Lower lobe of right lung (tissue), 2 donors: Measurements from ENCODE around the gene TLE4. TPM values are rescaled to one million over a fixed set of nuclear protein-coding genes. Genes with fewer than 3 reads are reported as not detected.

ENCODE experiments used
- ATAC-seq, 2 donors: fragments of 200-7000 bp; cut with Tn5 transposase; one replicate each; pipeline ENCODE4 v1.9.1; 2020 to 2022; ENCODE audit warnings: mild to moderate bottlenecking in 2 of 2, moderate library complexity in 2 of 2
- DNase-seq: peaks from one replicate; pipeline ENCODE4 v3.0.0-alpha.2; 2020
- H3K27ac ChIP-seq: fragments of 200-600 bp; one replicate; pipeline ENCODE4 v1.8.0; 2022
- H3K27me3 ChIP-seq: fragments of 200-600 bp; one replicate; pipeline ENCODE4 v1.8.0; 2022; ENCODE audit warnings: low read depth
- H3K36me3 ChIP-seq: fragments of 200-600 bp; one replicate; pipeline ENCODE4 v1.8.0; 2022; ENCODE audit warnings: mild to moderate bottlenecking
- H3K4me1 ChIP-seq: fragments of 200-600 bp; one replicate; pipeline ENCODE4 v1.8.0; 2022
- H3K4me3 ChIP-seq: fragments of 200-600 bp; one replicate; pipeline ENCODE4 v1.8.0; 2022; ENCODE audit warnings: mild to moderate bottlenecking
- H3K9me3 ChIP-seq: fragments of 200-600 bp; one replicate; pipeline ENCODE4 v1.8.0; 2022
- intact Hi-C: fragments of 100-400 bp; cut with DNase I; formaldehyde crosslinking; loops from one replicate; pipeline ENCODE4 v1.11.0; 2022
- total RNA-seq: library from RNA; stranded (reverse); fragmentation: NEBNext Ultra II Directional; extraction: Animal tissue kit (Norgen Biotek cat#: 25700); gene quantifications from one replicate; pipeline ENCODE4 v1.2.1, GENCODE V29; 2021
- TF ChIP-seq, protein P1 (sequence below): fragments of 200-600 bp; IDR thresholded peaks from one replicate; pipeline ENCODE4 v1.8.0; 2022; ENCODE audit warnings: antibody characterized with exemption, mild to moderate bottlenecking
- donor health status: DM: no; HTN: yes; CAD: no; lungs with severe emphysema.

TLE4 gene
- total RNA-seq, 1 donor from 2014 or later: 48.6 TPM

DNA sequence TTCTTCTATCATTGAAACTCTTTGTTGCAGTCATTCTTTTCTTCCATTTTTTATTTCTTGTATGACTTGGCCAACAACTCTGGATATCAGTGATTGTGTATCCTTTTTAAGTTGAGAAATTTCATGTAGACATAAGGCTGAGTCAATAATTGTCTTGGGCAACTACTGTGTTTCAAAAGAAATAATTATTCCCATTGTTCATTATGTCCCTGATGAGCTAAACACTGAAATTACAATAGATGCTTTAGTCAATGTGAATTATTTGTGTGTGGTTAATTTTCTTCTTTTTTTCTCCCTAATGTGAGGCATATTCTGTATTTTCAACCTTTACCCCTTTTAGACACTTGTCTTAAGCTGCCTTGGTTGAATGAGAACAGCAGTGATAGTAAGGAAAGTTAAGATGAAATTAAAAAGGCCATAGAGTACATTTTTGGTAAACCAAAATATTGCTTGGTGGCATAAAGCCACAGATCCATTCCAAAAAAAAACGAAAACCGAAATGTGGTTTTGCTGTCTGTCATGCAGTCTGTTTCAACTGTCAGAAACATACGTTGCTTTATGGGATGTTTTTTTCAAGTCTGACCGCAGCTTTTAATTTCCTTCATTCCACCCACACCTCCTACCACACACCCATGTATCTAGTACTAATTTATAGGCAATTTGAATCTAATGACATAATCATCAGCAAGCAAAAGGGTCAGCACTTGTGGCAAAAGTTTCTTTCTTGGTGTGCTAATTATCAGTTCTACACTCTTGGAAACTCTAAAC lies 21.1 kb downstream of the TLE4 start:
- Histone ChIP-seq H3K27me3 (no peaks in the 10 kb centered on the region), H3K4me1 (peaks cover 13% of the 10 kb centered on the region), H3K4me3 (no peak overlapping the region), H3K36me3 (no peaks in the 10 kb centered on the region), H3K27ac (no peak overlapping the region), H3K9me3 (no peaks in the 10 kb centered on the region)
- DNase-seq (no peak), ATAC-seq (no peak)
- TF ChIP-seq, protein P1, sequence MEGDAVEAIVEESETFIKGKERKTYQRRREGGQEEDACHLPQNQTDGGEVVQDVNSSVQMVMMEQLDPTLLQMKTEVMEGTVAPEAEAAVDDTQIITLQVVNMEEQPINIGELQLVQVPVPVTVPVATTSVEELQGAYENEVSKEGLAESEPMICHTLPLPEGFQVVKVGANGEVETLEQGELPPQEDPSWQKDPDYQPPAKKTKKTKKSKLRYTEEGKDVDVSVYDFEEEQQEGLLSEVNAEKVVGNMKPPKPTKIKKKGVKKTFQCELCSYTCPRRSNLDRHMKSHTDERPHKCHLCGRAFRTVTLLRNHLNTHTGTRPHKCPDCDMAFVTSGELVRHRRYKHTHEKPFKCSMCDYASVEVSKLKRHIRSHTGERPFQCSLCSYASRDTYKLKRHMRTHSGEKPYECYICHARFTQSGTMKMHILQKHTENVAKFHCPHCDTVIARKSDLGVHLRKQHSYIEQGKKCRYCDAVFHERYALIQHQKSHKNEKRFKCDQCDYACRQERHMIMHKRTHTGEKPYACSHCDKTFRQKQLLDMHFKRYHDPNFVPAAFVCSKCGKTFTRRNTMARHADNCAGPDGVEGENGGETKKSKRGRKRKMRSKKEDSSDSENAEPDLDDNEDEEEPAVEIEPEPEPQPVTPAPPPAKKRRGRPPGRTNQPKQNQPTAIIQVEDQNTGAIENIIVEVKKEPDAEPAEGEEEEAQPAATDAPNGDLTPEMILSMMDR: no peak
- intact Hi-C loops: no loop called here

DNA sequence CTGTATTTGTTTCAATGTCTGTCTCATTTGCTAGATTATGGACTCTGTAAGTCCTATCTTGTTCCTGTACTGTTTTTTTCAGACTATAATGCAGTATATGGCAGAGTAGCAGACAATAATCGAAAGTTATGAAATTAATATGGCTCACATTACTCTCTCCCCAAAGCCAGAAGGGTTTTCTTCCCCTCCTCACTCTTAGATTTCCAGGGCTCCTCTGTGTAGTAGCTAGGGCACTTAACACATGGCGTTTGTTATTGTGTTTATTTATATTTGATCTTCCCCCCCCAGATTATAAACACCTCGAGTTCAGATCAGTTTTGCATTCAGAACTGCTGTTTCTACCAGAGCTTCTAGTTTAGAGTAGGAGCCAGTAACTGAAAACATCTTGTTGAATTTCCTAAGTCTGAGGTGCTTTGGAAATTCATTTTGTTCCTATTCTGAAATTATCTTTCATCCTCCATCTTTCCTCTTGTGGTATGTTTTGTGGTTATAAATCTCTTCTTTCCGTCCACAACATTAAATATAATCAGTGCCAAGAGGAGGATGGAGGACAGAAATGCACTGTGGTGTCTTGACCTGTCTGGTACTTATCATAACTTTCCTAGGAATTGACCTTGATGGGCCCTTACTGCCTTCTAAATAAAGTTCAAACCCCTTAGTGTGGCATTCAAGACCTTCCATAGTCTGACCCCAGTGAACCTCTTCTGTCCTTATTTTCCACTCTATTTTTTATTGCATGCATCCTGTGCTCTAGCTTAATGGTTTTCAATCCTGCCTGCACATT lies 27.0 kb downstream of the TLE4 start:
- intact Hi-C loops: no loop called here
- Histone ChIP-seq H3K27me3 (no peaks in the 10 kb centered on the region), H3K4me1 (no peaks in the 10 kb centered on the region), H3K4me3 (no peak overlapping the region), H3K27ac (no peak overlapping the region), H3K9me3 (no peaks in the 10 kb centered on the region), H3K36me3 (no peaks in the 10 kb centered on the region)
- TF ChIP-seq, protein P1: no peak
- no peak for DNase-seq
- no peak for ATAC-seq

DNA sequence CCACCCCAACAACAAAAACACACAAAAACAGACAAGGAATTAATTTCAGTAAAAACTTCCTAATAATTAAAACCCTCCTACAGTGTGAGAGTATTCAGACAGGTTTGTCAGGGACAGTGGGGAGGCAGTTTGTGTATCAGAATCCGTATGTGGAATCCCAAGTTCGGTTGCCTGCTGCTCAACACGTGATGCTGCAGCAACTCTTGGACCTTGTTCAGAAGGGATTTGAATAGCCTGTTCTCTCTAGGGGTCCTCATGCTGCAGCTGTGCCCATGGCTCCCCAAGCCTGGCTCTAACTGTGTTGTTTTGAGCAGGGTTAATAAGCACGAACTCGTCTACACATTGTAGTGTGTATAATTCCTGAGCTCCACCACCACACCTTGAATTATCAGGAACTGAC lies 28.7 kb downstream of the TLE4 start:
- H3K4me1 ChIP-seq: no peaks in the 10 kb centered on the region
- DNase-seq: no peak
- TF ChIP-seq, protein P1: no peak
- H3K9me3 ChIP-seq: no peaks in the 10 kb centered on the region
- H3K36me3 ChIP-seq: no peaks in the 10 kb centered on the region
- ATAC-seq: no peak
- no peak overlapping the region for H3K27ac ChIP-seq
- H3K4me3 ChIP-seq: no peak overlapping the region
- intact Hi-C loops: no loop called here
- no peaks in the 10 kb centered on the region for H3K27me3 ChIP-seq

DNA sequence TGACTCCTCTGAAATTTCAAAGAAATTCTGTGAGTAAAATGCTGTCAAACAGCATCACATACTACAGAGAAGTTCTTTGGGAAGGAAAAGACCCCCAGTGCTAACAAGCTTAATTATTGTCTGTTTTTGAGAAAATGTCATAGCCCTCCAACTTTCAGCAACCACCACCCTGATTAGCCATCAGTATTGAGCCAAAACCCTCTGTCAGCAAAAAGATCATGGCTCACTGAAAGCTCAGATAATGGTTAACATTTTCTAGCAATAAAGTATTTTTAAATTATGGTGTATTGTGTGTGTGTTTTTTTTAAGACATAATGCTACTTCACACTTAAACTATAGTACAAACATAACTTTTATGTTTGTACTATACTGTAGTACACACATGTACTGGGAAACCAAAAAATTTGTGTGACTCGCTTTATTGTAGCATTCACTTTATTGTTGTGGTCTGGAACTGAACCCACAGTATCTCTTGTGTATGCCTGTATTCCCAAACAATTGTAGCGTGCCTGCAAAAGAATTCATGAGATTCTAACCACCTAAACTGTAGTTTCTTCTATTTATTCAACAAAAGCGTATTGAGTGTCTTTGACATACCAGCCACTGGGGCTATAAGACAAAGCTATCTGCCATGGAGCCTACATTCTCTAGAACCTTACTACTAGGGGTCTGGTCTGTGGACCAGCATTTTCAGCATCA lies 31.6 kb downstream of the TLE4 start:
- TF ChIP-seq, protein P1: no peak
- intact Hi-C loops: no loop called here
- H3K4me3 ChIP-seq: no peak overlapping the region
- no peaks in the 10 kb centered on the region for H3K9me3 ChIP-seq
- H3K27ac ChIP-seq: no peak overlapping the region
- H3K27me3 ChIP-seq: no peaks in the 10 kb centered on the region
- no peaks in the 10 kb centered on the region for H3K4me1 ChIP-seq
- ATAC-seq (no peak), DNase-seq (no peak)
- no peaks in the 10 kb centered on the region for H3K36me3 ChIP-seq

DNA sequence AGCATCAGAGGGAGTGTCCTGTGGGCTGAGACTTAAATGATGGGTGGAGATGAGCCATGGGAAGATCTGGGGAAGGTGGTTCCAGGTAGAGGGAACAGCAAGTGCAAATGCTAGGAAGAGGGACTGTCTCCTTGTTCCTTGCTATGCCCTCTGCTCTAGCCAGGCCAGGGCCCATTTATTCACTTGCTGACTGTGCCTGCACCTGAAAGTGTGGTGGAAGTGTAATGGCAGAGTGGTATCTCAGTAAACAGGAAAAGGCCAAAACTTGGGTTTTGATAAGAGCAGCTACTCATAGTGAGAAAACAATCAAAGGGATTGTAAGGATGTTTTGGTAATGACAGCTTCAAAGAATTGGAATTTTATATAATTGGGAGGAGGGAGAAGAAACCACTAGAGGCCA lies 32.4 kb downstream of the TLE4 start:
- Histone ChIP-seq H3K4me3 (no peak overlapping the region), H3K27ac (no peak overlapping the region), H3K36me3 (no peaks in the 10 kb centered on the region), H3K27me3 (no peaks in the 10 kb centered on the region), H3K4me1 (no peaks in the 10 kb centered on the region), H3K9me3 (no peaks in the 10 kb centered on the region)
- DNase-seq (no peak), ATAC-seq (no peak)
- intact Hi-C loops: no loop called here
- TF ChIP-seq, protein P1: no peak
